ENCODE results near the gene DUSP16.

GRCh38 chr12:12521044-12521485, 41.6 kb downstream of the DUSP16 start:
- TF ChIP-seq CTCF (conservative IDR thresholded peaks at IDR 0.05; ENCODE audit: low read depth, low read length) (no peak), EZH2 (IDR thresholded peaks at IDR 0.05; ENCODE audit: borderline replicate concordance, low read depth, low read length, poor library complexity, severe bottlenecking) (no peak)
